Measurements from ENCODE around the gene DNALI1.

The DNALI1 gene

DNA sequence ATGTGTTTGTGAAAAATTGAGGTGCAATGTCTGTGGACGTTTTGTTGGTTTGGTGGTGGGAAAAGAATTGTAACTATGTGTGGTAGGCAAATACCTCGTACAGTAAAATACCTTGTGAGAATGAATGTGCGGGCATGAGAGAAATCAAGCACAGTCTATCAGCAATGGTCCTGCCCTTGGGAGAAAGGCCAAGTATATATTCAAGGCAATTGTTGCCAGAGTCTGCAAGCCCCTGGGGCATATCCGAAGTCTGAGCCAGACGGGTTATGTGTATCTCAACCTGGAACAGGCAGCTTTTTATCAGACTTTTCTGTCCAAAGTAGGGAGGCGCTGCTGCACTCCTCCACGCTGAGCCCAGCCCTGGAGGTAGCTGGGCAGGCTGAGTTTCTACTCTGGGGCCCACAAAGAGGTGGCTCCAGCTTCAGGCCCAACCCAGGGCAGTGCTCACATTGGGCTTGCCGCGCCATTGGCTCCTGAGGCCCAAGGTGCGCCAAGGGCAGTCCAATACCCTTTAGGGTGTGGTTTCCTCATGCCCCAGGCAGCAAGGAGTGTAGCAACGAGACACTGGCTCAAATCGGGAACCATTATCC, 48.4 kb downstream of the DNALI1 start:
- DNase-seq: no peak

GRCh38 chr1:37605806-37606474, 49.2 kb downstream of the DNALI1 start:
- no peak for DNase-seq

DNA sequence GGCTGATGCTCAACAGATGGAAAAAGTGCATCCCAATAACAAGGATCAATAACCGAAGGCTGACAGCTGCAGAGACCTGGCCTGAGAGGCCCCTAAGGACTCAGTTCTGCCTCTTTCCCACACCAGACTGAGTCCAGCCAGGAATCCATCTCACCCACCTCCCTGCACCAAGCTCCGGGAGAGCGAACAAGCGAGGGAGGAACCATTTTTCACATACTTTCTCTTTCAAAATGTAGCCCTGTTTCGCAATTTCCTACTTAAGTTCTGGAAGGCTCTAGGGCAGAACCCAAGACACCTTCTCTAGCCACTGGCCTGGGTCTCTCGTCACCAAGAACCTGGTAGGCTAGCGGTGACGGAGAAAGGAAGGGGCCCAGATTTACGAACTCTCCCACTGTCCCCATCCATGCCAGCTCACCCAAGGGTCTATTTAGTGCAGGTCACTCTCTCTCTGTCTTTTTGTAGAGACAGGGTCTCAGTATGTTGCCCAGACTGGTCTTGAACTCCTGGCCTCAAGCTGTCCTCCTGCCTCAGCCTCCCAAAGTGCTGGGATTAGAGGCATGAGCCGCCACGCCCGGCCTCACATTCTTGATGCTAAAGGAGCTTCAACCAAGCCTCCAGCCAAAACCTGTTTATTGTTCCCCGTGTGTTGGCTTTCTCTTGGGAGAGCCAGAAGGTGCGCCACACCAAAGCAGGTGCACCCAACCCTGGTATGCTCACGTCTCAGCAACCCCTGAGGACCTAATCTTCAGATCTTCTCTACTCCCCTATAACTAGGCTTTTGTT, 49.9 kb downstream of the DNALI1 start:
- no peak for DNase-seq

DNA sequence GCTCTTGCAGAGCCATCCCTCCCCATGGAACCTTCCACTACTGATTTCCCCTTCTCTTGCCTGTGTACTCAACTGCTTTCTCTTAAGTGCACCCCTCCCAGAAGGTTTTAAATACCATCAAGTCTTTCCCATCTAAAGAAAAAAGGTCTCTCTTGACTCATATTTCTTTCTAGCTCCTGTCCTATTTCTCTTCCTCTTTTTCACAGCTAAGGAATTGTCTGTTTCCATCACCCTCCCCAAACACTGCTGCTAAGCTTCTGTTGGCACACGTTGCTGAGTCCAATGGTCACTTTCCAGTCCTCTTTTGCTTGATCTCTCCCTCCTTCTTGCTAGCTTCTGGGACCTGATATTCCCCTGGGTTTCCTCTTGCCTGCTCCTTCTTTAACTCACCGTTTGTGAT, 52.3 kb downstream of the DNALI1 start:
- no peak for DNase-seq

- DNase-seq: no peak
These were observed 53.3 kb downstream of the DNALI1 start for GRCh38 chr1:37609994-37610393.

- no peak for DNase-seq
These were observed 55.4 kb downstream of the DNALI1 start for GRCh38 chr1:37612186-37612585.

GRCh38 chr1:37614105-37614504, 57.4 kb downstream of the DNALI1 start:
- no peak for DNase-seq

- no peak for DNase-seq
These were observed 59.6 kb downstream of the DNALI1 start for GRCh38 chr1:37616330-37616729.

Data from activated CD4-positive, alpha-beta T cell treated with anti-CD3 and anti-CD28 coated beads, Interleukin-2, amount 50 U/mL, for 1 hour (primary cell).